GM19438 (cell line): ENCODE results near the gene LARP1B.
"Not testable (repeated sequence)": the region's sequence is repeated elsewhere in the genome, so short reads cannot be mapped to it uniquely, and the experiment has no call there.

Experiments used
- ATAC-seq: cut with Tn5 transposase; IDR thresholded peaks from one replicate; pipeline ENCODE4 v1.9.1; 2021; ENCODE audit warnings: low read depth; ENCODE audit not compliant: unreplicated experiment

Gene LARP1B

GRCh38 chr4:128134925-128135324 lies 73.8 kb downstream of the LARP1B start:
- ATAC-seq, result no peak

GRCh38 chr4:128135391-128135790 lies 74.3 kb downstream of the LARP1B start:
- no peak for ATAC-seq

GRCh38 chr4:128141866-128142265 lies 80.8 kb downstream of the LARP1B start:
- no peak for ATAC-seq

GRCh38 chr4:128145727-128146126 lies 84.6 kb downstream of the LARP1B start:
- ATAC-seq, result no peak

- no peak for ATAC-seq
Observed at GRCh38 chr4:128153800-128154199, 92.7 kb downstream of the LARP1B start.

- ATAC-seq, result no peak
Observed at GRCh38 chr4:128155231-128155855, 94.2 kb downstream of the LARP1B start.

GRCh38 chr4:128155874-128156456 lies 94.9 kb downstream of the LARP1B start:
- no peak for ATAC-seq

- not testable (repeated sequence) for ATAC-seq
Observed at GRCh38 chr4:128156472-128156871, 95.4 kb downstream of the LARP1B start.

GRCh38 chr4:128158894-128159293 lies 97.8 kb downstream of the LARP1B start:
- ATAC-seq, result no peak

GRCh38 chr4:128159967-128160366 lies 98.9 kb downstream of the LARP1B start:
- ATAC-seq, result no peak

GRCh38 chr4:128161138-128161537 lies 100.0 kb downstream of the LARP1B start:
- ATAC-seq, result no peak

GRCh38 chr4:128162434-128162833 lies 101.3 kb downstream of the LARP1B start:
- no peak for ATAC-seq

GRCh38 chr4:128163177-128164117 lies 102.3 kb downstream of the LARP1B start:
- no peak for ATAC-seq

GRCh38 chr4:128166982-128167381 lies 105.9 kb downstream of the LARP1B start:
- ATAC-seq, result no peak

GRCh38 chr4:128168701-128169100 lies 107.6 kb downstream of the LARP1B start:
- no peak for ATAC-seq

GRCh38 chr4:128169245-128169644 lies 108.1 kb downstream of the LARP1B start:
- ATAC-seq, result no peak

GRCh38 chr4:128176643-128177042 lies 115.5 kb downstream of the LARP1B start:
- no peak for ATAC-seq

- ATAC-seq, result no peak
Observed at GRCh38 chr4:128177498-128177897, 116.4 kb downstream of the LARP1B start.

- no peak for ATAC-seq
Observed at GRCh38 chr4:128186623-128187022, 125.5 kb downstream of the LARP1B start.

GRCh38 chr4:128191115-128191781 lies 130.1 kb downstream of the LARP1B start:
- ATAC-seq, result peak; percentile 99
